HG02642 (cell line): ENCODE measurements around the gene C1QTNF6.
"Not testable (repeated sequence)": the region's sequence is repeated elsewhere in the genome, so short reads cannot be mapped to it uniquely, and the experiment has no call there.

Experiments
- ATAC-seq: cut with Tn5 transposase; IDR thresholded peaks from one replicate; pipeline ENCODE4 v1.9.1; 2021; ENCODE audit warnings: mild to moderate bottlenecking; ENCODE audit not compliant: unreplicated experiment, poor library complexity

The C1QTNF6 gene

GRCh38 chr22:37179126-37179470 is 8.9 kb downstream of the C1QTNF6 start:
- no peak for ATAC-seq

GRCh38 chr22:37178350-37179125 is 9.5 kb downstream of the C1QTNF6 start:
- no peak for ATAC-seq

GRCh38 chr22:37177755-37178154 is 10.3 kb downstream of the C1QTNF6 start:
- no peak for ATAC-seq

DNA sequence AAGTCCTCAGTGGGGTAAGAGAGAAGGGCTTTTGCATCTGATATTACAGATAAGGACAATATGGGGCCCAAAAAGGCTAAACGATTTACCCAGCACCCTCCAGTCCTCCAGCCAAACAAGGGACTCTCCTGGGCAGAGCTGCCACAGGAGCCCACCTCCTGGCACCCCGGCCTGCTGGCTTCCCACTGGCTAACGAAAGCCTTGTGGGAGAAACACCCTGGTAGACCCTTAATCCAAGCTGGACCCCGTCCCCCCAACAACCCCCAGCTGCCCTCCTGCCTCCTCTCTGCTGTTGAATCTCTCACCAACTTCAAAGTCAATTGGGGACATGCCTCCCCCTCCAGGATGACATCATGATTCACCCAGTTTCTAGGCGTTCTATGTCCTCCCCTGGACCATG is 10.8 kb downstream of the C1QTNF6 start:
- ATAC-seq = no peak

GRCh38 chr22:37176464-37177061 is 11.5 kb downstream of the C1QTNF6 start:
- ATAC-seq = no peak

DNA sequence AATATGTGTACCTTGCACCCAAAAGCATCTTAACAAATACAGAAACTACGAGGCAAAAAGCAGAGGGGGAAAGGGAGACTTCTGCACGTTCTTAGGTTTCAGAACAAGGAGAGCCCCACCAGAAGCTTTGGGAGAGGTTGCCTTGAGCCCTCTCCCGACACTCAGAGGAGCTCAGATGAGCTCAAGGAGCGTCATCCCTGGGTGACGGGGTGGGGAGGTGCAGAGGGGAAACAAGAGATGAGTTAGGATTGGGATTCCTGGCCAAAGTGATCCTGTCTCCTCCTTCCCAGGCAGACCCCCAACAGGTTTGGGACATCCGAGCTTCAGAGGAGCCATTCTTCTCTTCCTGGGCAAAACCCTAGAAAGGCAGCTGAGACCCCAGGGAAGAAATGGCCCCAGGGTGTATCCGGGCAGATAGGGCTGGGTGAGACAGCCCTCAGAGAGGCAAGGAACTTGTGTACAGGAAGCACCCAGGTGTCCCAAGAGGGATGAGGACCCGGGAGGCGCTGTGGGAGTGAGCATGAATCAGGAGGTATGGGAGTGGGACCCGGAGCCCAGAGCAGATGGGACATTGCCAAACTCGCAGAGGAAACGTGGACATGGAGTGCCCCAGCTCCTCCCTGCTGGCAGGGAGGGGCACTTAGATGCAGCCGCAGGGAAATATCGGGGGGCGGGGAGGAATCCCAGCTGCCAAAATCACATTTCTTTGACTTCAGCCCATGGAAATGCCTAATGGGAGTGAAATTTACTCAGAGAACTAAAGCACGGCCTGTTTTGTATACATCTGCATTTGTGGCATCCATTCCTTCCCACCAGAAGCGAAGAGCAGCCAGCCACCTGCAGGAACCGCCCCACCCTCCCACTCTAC is 12.4 kb downstream of the C1QTNF6 start:
- no peak for ATAC-seq

GRCh38 chr22:37174964-37175363 is 13.1 kb downstream of the C1QTNF6 start:
- ATAC-seq = no peak

- no peak for ATAC-seq
Measured at GRCh38 chr22:37173709-37174108, 14.3 kb downstream of the C1QTNF6 start.

DNA sequence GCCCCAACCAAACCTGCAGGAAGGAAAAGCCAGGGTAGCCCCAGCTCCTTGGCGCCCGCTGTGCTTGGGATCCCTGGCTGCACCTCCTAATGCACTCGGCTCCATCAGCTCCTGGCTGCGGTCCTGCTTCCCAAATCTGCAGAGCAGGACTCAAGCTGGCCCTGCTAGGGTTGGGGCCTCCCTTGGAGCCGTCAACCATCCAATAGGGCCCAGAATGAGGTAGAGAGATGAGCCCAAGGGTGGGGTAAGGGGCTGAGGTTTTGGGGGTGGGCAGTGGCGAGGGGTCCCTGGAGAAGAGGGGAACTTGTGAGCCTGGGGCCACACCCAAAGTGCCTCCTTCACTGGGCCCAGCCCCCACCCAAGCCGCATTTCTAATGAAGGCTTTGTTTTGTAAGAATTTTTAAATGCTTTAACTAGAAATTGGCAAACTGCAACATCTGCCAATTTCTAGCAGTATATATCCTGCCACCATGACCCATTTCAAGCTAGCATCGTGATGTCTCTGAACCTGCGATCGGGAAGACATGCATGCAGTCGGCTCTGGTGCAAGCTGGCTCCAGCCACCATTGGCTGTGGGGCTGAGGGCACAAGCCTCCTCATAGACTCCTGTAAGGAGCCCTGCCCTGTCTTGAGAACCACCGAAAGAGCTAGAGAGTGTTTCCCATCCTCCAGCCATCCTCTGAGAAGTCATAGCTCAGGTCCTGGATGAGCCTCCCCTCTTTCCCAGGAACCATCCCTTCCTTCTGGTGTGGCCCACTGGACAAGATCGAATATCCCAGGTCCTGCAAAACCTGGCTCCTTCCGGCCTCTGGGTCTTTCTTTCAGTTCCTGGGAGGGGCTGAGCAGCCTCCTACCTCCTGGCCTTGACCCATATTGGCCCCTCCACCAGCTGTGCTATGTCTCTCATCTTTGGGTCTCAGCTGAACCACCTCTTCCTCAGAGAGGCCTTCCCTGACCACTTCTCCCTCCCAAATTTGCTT is 15.5 kb downstream of the C1QTNF6 start:
- ATAC-seq = no peak

DNA sequence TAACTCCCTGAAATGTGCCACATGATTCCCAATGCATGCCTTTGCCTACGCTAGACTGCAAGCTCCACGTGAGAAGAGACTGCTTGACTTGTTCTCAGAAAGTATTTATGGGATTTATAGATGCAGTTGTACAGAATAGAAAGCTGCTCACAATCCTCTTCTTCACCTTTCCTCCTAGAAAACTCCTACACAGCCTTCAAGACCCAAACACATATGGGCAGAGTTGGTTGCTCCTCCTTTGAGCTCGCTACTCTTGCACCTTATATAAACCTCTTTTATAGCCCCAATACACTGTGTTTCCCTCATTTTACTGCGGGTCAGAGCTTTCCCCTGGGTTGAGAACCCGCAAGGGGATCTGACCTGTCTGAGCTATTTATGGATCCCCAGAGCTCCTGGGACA is 16.4 kb downstream of the C1QTNF6 start:
- ATAC-seq = no peak

GRCh38 chr22:37170689-37171405 is 17.2 kb downstream of the C1QTNF6 start:
- not testable (repeated sequence) for ATAC-seq

DNA sequence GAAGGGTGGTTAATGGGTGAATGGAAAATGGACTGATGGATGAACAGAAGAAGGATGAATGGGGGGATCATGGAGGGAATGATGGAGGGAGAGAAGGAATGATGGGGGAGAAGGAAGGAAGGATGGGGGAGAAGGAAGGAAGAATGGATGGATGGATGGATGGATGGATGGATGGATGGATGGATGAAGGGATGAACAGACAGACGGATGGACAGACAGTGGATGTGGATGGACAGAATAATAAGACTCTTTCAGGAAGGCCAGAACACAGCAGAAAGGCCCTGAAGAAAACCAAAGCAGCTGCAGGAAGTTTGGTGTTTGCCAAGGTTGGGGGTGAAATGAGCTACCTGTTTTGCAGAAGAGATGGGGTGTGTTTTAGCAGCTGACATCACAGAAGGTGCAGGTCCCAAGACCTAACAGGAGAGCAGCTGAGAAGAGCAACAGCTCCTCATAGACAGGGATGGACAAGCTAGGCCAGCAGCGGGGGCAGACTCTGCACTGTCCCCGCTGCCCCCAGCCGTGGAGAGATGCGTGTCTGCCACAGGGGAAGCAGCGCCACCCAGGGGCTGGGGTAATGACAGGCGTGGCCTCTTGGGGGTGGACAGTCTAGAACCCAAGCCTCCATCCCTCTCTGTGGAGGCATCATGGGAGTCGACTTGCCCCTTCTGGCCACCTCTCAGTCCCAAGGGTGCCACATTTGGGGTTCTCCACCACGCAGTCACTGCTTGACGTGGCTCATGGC is 17.9 kb downstream of the C1QTNF6 start:
- ATAC-seq = no peak

- ATAC-seq = no peak
Measured at GRCh38 chr22:37169406-37169805, 18.6 kb downstream of the C1QTNF6 start.

DNA sequence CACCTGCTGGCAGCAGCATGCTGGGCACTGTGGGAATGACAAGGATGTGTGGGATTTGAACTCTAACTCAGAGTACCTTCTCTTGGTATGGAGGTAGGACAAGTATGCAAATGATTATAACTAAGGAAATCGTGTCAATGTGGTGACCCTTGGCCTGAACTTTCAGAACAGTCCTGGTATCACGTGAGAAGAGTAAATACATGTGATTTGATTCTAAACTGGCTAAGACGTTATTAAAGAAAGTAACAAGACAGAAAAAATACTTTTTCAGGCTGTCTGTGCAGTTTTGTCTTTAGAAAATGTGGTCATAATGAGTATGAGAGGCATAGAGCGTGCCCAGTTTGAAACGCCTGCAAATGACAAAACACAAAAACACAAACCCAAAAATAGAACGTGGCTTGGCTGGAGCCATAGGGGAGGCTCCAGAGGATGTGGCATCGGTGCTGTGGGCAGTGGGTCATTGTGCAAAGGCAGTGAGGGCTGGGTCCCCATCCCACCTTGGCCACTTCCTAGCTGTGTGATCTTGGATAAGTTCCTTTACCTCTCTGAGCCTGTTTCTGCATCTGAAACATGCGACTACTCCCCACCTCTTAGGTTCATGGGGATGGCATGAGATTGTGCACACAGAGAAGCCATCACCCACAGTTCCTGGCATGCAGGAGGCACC is 19.9 kb downstream of the C1QTNF6 start:
- no peak for ATAC-seq

DNA sequence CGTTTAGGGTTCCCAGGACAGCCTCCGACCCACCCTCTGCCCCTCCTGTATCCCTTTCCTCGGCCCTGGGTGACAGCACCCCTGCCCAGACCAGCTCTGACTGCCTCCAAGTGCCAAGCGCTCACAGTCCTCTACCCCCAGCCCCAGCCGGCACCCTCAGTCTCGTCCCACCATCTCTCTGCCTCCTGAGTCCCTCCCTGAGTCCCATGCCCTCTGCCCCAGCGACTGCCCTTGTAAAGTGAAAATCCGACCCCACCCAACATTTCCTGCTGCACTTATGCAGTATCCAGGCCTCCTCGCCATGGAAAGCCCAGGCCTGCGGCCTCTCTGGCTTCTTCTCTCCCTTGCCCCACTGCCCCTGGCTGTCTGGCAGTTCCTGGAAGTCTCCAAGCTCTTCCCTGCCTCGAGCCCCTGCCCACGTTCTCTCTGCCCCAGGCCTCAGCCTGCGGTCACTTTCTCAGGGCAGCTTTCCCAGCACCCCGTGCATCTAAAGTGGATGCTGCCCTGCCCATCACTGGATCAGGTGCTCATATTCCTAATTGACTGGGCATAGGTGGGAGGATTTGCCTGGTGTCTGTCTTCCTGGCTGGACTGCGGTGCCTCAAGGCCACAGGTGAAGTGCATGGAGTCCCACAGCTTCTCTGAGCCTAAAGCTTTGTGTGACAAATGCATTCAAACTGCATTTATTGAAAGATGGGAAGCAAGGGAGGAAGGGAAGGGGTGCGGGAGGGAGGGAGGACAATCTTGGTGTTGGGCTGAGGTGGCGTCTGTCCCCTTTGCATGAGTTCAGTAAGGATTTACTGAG is 20.7 kb downstream of the C1QTNF6 start:
- ATAC-seq = no peak

- no peak for ATAC-seq
Measured at GRCh38 chr22:37166675-37167066, 21.4 kb downstream of the C1QTNF6 start.

- no peak for ATAC-seq
Measured at GRCh38 chr22:37165940-37166674, 21.9 kb downstream of the C1QTNF6 start.
